ENCODE data around the gene CLDN9.

Gene CLDN9

GRCh38 chr16:2981899-2982250, 30.8 kb upstream of the CLDN9 start:
- DNase-seq (ENCODE audit: extremely low read depth, low read depth): no peak
- no peak for TF ChIP-seq CTCF (IDR thresholded peaks at IDR 0.05; ENCODE audit: low read depth, low read length)

- DNase-seq (ENCODE audit: extremely low read depth, low read depth): no peak
- TF ChIP-seq CTCF (IDR thresholded peaks at IDR 0.05; ENCODE audit: low read depth, low read length): no peak
These were observed 30.3 kb upstream of the CLDN9 start for GRCh38 chr16:2982402-2982801.

GRCh38 chr16:2983706-2984136, 29.0 kb upstream of the CLDN9 start:
- TF ChIP-seq CTCF (IDR thresholded peaks at IDR 0.05; ENCODE audit: low read depth, low read length): peak; percentile 44
- DNase-seq (ENCODE audit: extremely low read depth, low read depth): peak; percentile 34

GRCh38 chr16:2985462-2985861, 27.3 kb upstream of the CLDN9 start:
- TF ChIP-seq CTCF (IDR thresholded peaks at IDR 0.05; ENCODE audit: low read depth, low read length): no peak
- DNase-seq (ENCODE audit: extremely low read depth, low read depth): no peak

- no peak for DNase-seq (ENCODE audit: extremely low read depth, low read depth)
- no peak for TF ChIP-seq CTCF (IDR thresholded peaks at IDR 0.05; ENCODE audit: low read depth, low read length)
These were observed 26.8 kb upstream of the CLDN9 start for GRCh38 chr16:2985893-2986355.

- no peak for TF ChIP-seq CTCF (IDR thresholded peaks at IDR 0.05; ENCODE audit: low read depth, low read length)
- no peak for DNase-seq (ENCODE audit: extremely low read depth, low read depth)
These were observed 26.0 kb upstream of the CLDN9 start for GRCh38 chr16:2986623-2987188.

GRCh38 chr16:2987286-2987685, 25.4 kb upstream of the CLDN9 start:
- DNase-seq (ENCODE audit: extremely low read depth, low read depth): no peak
- no peak for TF ChIP-seq CTCF (IDR thresholded peaks at IDR 0.05; ENCODE audit: low read depth, low read length)

All from AG09319 (cell line).